Sigmoid colon (tissue), 7 donors: ENCODE data around the gene RELCH. TPM values are rescaled to one million over a fixed set of nuclear protein-coding genes. Genes with fewer than 3 reads are reported as not detected.

Source experiments
- DNase-seq: peaks from one replicate; pipeline ENCODE4 v3.0.0-alpha.2; 2019
- H3K27ac ChIP-seq, 4 donors: fragments of 200-600 bp; sonication (generic); one replicate each; pipeline ENCODE4 v1.5.1; 2016 to 2019; ENCODE audit warnings: mild to moderate bottlenecking in 1 of 4
- H3K27me3 ChIP-seq, 3 donors: fragments of 200-600 bp; sonication (generic); one replicate each; pipeline ENCODE4 v1.5.1; 2019; ENCODE audit warnings: mild to moderate bottlenecking in 1 of 3
- H3K36me3 ChIP-seq, 4 donors: fragments of 200-600 bp; sonication (generic); one replicate each; pipeline ENCODE4 v1.5.1; 2016 to 2019
- H3K4me1 ChIP-seq, 4 donors: fragments of 200-600 bp; sonication (generic); one replicate each; pipeline ENCODE4 v1.5.1; 2017 to 2019
- H3K4me3 ChIP-seq, 4 donors: fragments of 200-600 bp; sonication (generic); one replicate each; pipeline ENCODE4 v1.5.1; 2017 to 2019; ENCODE audit warnings: mild to moderate bottlenecking in 2 of 4, moderate library complexity in 1 of 4
- H3K9me3 ChIP-seq, 4 donors: fragments of 200-600 bp in 3 of 4; sonication (generic) in 3 of 4; one replicate each; pipeline versions ENCODE4 v1.5.1 to v1.6.1; 2013 to 2019
- CTCF ChIP-seq, 4 experiments: fragments of 450-650 bp in 3 of 4; fragments of 200-600 bp in 1 of 4; IDR thresholded peaks; one replicate each; pipeline ENCODE4 v1.5.1; 2016 to 2019; ENCODE audit warnings: antibody characterized with exemption in 4 of 4, mild to moderate bottlenecking in 3 of 4, moderate library complexity in 2 of 4
- EP300 ChIP-seq, 4 donors: sonication (generic); formaldehyde crosslinking; IDR thresholded peaks; one replicate each; pipeline ENCODE4 v1.6.1; 2017; ENCODE audit warnings: antibody characterized with exemption in 4 of 4
- POLR2A ChIP-seq, 2 donors: fragments of 450-650 bp; IDR thresholded peaks; one replicate each; pipeline ENCODE4 v1.6.1; 2016; ENCODE audit warnings: antibody characterized with exemption in 2 of 2, mild to moderate bottlenecking in 2 of 2, moderate library complexity in 2 of 2
- POLR2AphosphoS5 ChIP-seq, 4 donors: sonication (generic); formaldehyde crosslinking; IDR thresholded peaks; one replicate each; pipeline ENCODE4 v1.6.1; 2017; ENCODE audit warnings: antibody characterized with exemption in 4 of 4
- WGBS, 2 donors: extraction: QIAGEN DNeasy Blood & Tissue Kit; methylation state at CpG; one replicate each; pipeline ENCODE4 v1.1.7; 2013; 5-methylcytosine and 5-hydroxymethylcytosine counted together
- intact Hi-C: fragments of 100-400 bp; cut with DNase I; formaldehyde crosslinking; loops from one replicate; pipeline ENCODE4 v1.15.1; 2023
- polyA plus RNA-seq, 3 donors: library from polyadenylated mRNA; stranded (reverse); fragments of 200-250 nt; gene quantifications; one replicate each; pipeline ENCODE4 v1.2.3, GENCODE V29; 2013
- total RNA-seq, 4 donors: library from RNA; depleted of rRNA; stranded (reverse); fragments of >200 nt; gene quantifications; one replicate each; pipeline ENCODE4 v1.1.0, GENCODE V29; 2016
- donor health status: healthy with polysubstance abuse.
- donor health status: Bipolar disorder and iron deficiency.
- donor health status: healthy.

The RELCH gene
- total and polyA plus RNA-seq, 7 donors, result 6.6 to 28.8 (median 19.3) TPM

- no peaks in the 10 kb centered on the region for H3K4me1 ChIP-seq
- H3K27me3 ChIP-seq, result no peaks in the 10 kb centered on the region
- TF ChIP-seq POLR2A (IDR thresholded peaks at IDR 0.05), result no peak
- TF ChIP-seq EP300 (IDR thresholded peaks at IDR 0.05), result no peak
- no peak for TF ChIP-seq CTCF (IDR thresholded peaks at IDR 0.05)
- TF ChIP-seq POLR2AphosphoS5 (IDR thresholded peaks at IDR 0.05), result no peak
- 78 to 91% methylated on average over 9 of the region's 9 CpGs for whole genome bisulfite sequencing, 2 donors
- H3K27ac ChIP-seq, result no peak overlapping the region
- peaks cover 0 to 22% (median 0%) of the 10 kb centered on the region in 4 donors for H3K36me3 ChIP-seq
- H3K9me3 ChIP-seq, result no peaks in the 10 kb centered on the region
- intact Hi-C loops, result no loop called here
- DNase-seq, result no peak
- H3K4me3 ChIP-seq, result no peak overlapping the region
These were observed 35.8 kb upstream of the RELCH start for GRCh38 chr18:62151068-62151771.

- TF ChIP-seq POLR2A (IDR thresholded peaks at IDR 0.05), result no peak
- no peak for TF ChIP-seq CTCF (IDR thresholded peaks at IDR 0.05)
- no peak for TF ChIP-seq POLR2AphosphoS5 (IDR thresholded peaks at IDR 0.05)
- TF ChIP-seq EP300 (IDR thresholded peaks at IDR 0.05), result no peak
- Histone ChIP-seq H3K4me1 (no peaks in the 10 kb centered on the region), H3K27me3 (no peaks in the 10 kb centered on the region), H3K9me3 (no peaks in the 10 kb centered on the region), H3K4me3 (no peak overlapping the region), H3K27ac (no peak overlapping the region), H3K36me3 (peaks cover 0 to 31% (median 0%) of the 10 kb centered on the region in 4 donors)
- DNase-seq, result no peak
- intact Hi-C loops, result no loop called here
- 80 to 97% methylated on average over 1 of the region's 1 CpG for WGBS, 2 donors
These were observed 34.2 kb upstream of the RELCH start for GRCh38 chr18:62152844-62153243.

GRCh38 chr18:62157843-62158242, 29.2 kb upstream of the RELCH start:
- 95 to 97% methylated on average over 1 of the region's 1 CpG for whole genome bisulfite sequencing, 2 donors
- H3K4me1 ChIP-seq, result no peaks in the 10 kb centered on the region
- H3K27ac ChIP-seq, result no peak overlapping the region
- no peak overlapping the region for H3K4me3 ChIP-seq
- no peaks in the 10 kb centered on the region for H3K27me3 ChIP-seq
- peaks cover 0 to 54% (median 0%) of the 10 kb centered on the region in 4 donors for H3K36me3 ChIP-seq
- no peak for DNase-seq
- H3K9me3 ChIP-seq, result no peaks in the 10 kb centered on the region
- intact Hi-C loops, result no loop called here
- TF ChIP-seq EP300 (IDR thresholded peaks at IDR 0.05) (no peak), CTCF (IDR thresholded peaks at IDR 0.05) (no peak), POLR2A (IDR thresholded peaks at IDR 0.05) (no peak), POLR2AphosphoS5 (IDR thresholded peaks at IDR 0.05) (no peak)

- Histone ChIP-seq H3K4me1 (no peaks in the 10 kb centered on the region), H3K4me3 (no peak overlapping the region), H3K27ac (no peak overlapping the region), H3K36me3 (peaks cover 0 to 23% (median 0%) of the 10 kb centered on the region in 4 donors), H3K27me3 (no peaks in the 10 kb centered on the region), H3K9me3 (no peaks in the 10 kb centered on the region)
- TF ChIP-seq POLR2AphosphoS5 (IDR thresholded peaks at IDR 0.05) (no peak), EP300 (IDR thresholded peaks at IDR 0.05) (no peak), POLR2A (IDR thresholded peaks at IDR 0.05) (no peak), CTCF (IDR thresholded peaks at IDR 0.05) (no peak)
- intact Hi-C loops, result no loop called here
- DNase-seq, result no peak
- WGBS, 2 donors, result 93% methylated on average over 7 of the region's 7 CpGs
These were observed 22.7 kb upstream of the RELCH start for GRCh38 chr18:62164310-62164709.
